ENCODE data around the gene CBY1.

DNA sequence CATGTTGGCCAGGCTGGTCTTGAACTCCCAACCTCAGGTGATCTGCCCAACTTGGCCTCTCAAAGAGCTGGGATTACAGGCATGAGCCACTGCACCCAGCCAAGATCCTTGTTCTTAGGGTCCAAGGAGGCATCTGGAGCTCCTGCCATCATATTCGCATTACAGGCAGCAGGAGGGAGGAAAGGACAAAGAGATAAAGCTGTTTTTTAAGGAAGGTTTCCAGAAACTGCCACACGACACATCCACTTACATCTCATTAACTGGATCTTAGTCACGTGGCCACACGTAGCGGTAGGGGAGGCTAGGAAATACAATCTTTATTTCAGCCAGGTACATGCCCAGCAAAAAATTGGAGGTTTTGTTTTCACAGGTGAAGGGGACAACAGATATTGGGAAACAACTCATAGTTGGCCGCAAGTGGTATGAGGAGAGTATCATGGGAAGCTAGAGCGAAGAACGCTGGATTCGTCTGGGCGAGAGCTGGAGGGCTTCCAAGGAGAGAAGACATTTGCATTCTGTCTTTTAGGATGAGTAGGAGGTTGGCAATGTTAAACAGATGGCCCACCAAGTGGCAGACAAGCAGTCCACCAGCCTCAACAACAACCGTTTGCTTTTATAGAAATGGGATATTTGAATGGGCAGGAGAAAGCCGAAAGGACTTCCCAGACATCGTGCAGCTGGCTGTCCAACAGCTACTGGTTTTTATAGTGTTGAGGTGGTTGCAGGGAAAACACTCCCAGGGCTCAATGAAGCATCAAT is 47.3 kb upstream of the CBY1 start:
- TF ChIP-seq, protein P1, sequence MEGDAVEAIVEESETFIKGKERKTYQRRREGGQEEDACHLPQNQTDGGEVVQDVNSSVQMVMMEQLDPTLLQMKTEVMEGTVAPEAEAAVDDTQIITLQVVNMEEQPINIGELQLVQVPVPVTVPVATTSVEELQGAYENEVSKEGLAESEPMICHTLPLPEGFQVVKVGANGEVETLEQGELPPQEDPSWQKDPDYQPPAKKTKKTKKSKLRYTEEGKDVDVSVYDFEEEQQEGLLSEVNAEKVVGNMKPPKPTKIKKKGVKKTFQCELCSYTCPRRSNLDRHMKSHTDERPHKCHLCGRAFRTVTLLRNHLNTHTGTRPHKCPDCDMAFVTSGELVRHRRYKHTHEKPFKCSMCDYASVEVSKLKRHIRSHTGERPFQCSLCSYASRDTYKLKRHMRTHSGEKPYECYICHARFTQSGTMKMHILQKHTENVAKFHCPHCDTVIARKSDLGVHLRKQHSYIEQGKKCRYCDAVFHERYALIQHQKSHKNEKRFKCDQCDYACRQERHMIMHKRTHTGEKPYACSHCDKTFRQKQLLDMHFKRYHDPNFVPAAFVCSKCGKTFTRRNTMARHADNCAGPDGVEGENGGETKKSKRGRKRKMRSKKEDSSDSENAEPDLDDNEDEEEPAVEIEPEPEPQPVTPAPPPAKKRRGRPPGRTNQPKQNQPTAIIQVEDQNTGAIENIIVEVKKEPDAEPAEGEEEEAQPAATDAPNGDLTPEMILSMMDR (IDR thresholded peaks at IDR 0.05): no peak
- no peak for TF ChIP-seq EZH2 (IDR thresholded peaks at IDR 0.05; ENCODE audit: borderline replicate concordance, insufficient read depth, low read depth, low read length, poor library complexity, severe bottlenecking)

Measured in B cell (primary cell).